ENCODE results near the gene POTEJ.
"Not testable (repeated sequence)": the region's sequence is repeated elsewhere in the genome, so short reads cannot be mapped to it uniquely, and the experiment has no call there.

DNA sequence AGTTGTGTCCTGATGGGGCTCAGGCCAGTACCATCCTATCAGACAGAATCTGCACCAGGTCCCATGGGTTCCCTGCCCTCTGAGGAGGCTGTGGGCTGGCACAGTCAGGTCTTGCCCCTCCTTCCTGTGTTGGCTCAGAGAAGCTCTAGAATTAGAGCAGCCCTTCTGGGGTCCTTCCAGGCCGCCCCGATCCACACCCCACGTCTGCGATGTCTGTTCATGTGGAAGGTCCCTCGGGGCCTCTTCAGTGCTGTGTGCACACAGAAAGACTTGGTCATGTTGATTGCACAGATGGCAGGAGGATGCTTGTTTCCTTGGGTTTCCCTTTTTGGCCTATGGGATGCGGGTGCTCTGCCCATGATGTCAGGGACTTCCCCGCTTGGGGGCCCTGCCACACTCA is 32.1 kb upstream of the POTEJ start:
- TF ChIP-seq SUZ12 (IDR thresholded peaks at IDR 0.05; ENCODE audit: extremely low read depth, insufficient read depth, insufficient read length); YY1 (IDR thresholded peaks at IDR 0.05; ENCODE audit: insufficient read depth, insufficient read length): not testable (repeated sequence)

Data from NT2/D1 (cell line).